Brain pericyte (primary cell): ENCODE data around the gene HBA2.
"Not testable (repeated sequence)": the region's sequence is repeated elsewhere in the genome, so short reads cannot be mapped to it uniquely, and the experiment has no call there.

Experiments
- DNase-seq: peaks from one replicate; pipeline ENCODE4 v3.0.0-alpha.2; 2012; ENCODE audit warnings: low read depth, low spot score

Gene HBA2

DNA sequence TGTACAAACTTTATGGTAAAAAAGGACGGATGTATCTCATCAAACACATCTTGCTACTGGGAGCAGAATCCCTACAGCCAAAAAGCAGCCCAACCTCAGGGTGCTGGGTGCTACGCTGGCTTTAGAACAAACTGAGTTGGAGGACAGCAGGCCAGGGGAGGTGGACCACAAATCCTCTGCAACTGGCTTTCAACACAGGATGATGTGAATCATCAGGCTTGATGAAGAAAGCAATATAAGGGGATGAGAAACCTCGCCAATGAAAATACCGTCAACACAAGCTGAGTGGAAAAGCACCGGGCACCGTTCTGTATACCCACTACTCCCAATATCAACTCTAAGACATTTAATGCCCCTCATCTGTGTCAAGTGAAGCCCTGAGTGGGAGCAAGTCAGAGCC is 21.8 kb downstream of the HBA2 start:
- DNase-seq: no peak

DNA sequence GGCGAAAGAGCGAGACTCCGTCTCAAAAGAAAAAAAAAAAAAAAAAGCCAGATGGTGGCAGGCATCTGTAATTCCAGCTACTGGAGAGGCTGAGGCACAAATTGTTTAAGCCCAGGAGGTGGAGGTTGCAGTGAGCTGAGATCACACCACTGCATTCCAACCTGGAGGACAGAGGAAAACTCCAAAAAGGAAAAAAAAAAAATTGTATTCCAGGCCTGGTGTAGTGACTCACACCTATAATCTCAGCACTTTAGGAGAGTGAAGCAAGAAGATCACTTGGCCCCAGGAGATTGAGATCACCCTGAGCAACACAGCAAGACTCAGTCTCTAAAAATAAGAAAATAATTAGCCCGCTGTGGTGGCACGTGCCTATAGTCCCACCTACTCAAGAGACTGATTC is 27.7 kb downstream of the HBA2 start:
- no peak for DNase-seq

DNA sequence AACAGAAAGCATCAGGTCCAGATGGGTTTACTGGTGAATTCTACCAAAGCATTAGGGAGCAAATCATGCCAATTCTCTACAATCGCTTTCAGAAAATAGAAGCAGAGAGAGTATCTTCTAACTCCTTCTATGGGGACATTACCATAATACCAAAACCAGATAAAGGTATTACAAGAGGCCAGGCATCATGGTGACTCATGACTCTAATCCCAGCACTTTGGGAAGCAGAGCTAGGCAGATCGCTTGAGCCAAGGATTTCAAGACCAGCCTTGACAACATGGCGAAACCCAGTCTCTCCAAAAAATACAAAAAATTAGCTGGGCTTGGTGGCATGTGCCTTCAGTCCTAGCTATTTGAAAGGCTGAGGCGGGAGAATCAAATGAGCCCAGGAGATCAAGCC is 30.6 kb downstream of the HBA2 start:
- no peak for DNase-seq

GRCh38 chr16:204046-204445 is 31.4 kb downstream of the HBA2 start:
- DNase-seq: not testable (repeated sequence)

GRCh38 chr16:209359-209758 is 36.7 kb downstream of the HBA2 start:
- DNase-seq: not testable (repeated sequence)

DNA sequence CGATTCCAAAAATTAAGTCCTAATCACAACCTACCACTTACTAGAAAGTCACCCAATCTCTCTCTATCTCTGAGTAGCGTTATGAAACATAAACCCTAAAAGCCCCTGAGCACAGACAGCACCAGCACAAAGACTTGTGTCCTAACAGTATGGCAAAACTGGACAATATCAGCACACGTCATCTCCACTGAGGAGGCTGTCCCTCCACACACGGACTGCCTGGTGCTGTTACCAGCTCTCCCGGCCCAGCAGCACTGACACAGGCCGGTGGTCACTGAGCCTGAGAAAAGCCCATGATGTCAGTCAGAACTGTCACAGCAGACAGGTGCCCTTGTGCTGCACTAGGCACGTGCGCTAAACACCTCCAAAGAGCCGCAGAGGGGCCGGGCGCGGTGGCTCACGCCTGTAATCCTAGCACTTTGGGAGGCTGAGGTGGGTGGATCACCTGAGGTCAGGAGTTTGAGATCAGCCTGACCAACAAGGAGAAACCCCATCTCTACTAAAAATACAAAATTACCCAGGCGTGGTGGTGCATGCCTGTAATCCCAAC is 39.0 kb downstream of the HBA2 start:
- DNase-seq: not testable (repeated sequence)

- no peak for DNase-seq
These were observed 40.3 kb downstream of the HBA2 start for GRCh38 chr16:212999-213398.

DNA sequence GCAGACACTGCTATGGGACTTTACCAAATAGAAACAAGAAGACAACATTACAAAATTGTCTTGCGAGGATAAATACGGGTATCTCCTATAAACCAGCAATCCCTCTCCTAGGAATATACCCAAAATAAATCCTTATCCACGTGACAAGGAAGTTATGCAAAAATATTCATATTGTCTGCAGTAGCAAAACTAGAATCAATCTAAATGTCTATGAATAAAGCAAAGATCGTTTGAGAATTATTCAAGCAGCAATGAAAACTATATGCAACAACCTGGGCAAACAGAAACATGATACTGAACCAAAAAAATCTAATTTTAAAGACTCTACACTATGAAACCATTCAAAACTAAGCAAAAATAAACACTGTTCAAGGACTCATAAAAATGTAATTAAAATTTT is 47.3 kb downstream of the HBA2 start:
- DNase-seq: no peak
